GM21529 (cell line): ENCODE results near the gene IKZF1.
A peak's percentile ranks its signal among the peaks of the same experiment; 100 is the strongest.
"Not testable (repeated sequence)": the region's sequence is repeated elsewhere in the genome, so short reads cannot be mapped to it uniquely, and the experiment has no call there.

Experiments
- ATAC-seq: cut with Tn5 transposase; IDR thresholded peaks from one replicate; pipeline ENCODE4 v1.9.1; 2021; ENCODE audit not compliant: unreplicated experiment

The IKZF1 gene

GRCh38 chr7:50332241-50333165, 28.0 kb downstream of the IKZF1 start:
- peak; percentile 17 for ATAC-seq

GRCh38 chr7:50333221-50333651, 28.7 kb downstream of the IKZF1 start:
- no peak for ATAC-seq

- ATAC-seq = no peak
These were observed 30.0 kb downstream of the IKZF1 start for GRCh38 chr7:50334341-50334994.

GRCh38 chr7:50335230-50335794, 30.8 kb downstream of the IKZF1 start:
- no peak for ATAC-seq

- peak; percentile 19 for ATAC-seq
These were observed 31.6 kb downstream of the IKZF1 start for GRCh38 chr7:50335795-50336754.

- no peak for ATAC-seq
These were observed 32.6 kb downstream of the IKZF1 start for GRCh38 chr7:50336894-50337703.

- ATAC-seq = not testable (repeated sequence)
These were observed 35.0 kb downstream of the IKZF1 start for GRCh38 chr7:50339472-50339871.

GRCh38 chr7:50339990-50340500, 35.5 kb downstream of the IKZF1 start:
- peak; percentile 22 for ATAC-seq

GRCh38 chr7:50341724-50342123, 37.2 kb downstream of the IKZF1 start:
- ATAC-seq = no peak

- ATAC-seq = no peak
These were observed 38.1 kb downstream of the IKZF1 start for GRCh38 chr7:50342616-50343114.

- no peak for ATAC-seq
These were observed 42.3 kb downstream of the IKZF1 start for GRCh38 chr7:50346545-50347497.

GRCh38 chr7:50347693-50348092, 43.2 kb downstream of the IKZF1 start:
- ATAC-seq = no peak

- no peak for ATAC-seq
These were observed 44.1 kb downstream of the IKZF1 start for GRCh38 chr7:50348469-50349162.

GRCh38 chr7:50349399-50349798, 44.9 kb downstream of the IKZF1 start:
- no peak for ATAC-seq

GRCh38 chr7:50349963-50350944, 45.7 kb downstream of the IKZF1 start:
- peak; percentile 83 for ATAC-seq

GRCh38 chr7:50351267-50351666, 46.8 kb downstream of the IKZF1 start:
- ATAC-seq = no peak
